GM18502 (cell line): ENCODE results near the gene SCN8A.

Experiments used
- ATAC-seq: cut with Tn5 transposase; IDR thresholded peaks from one replicate; pipeline ENCODE4 v1.9.1; 2021; ENCODE audit warnings: mild to moderate bottlenecking; ENCODE audit not compliant: unreplicated experiment, poor library complexity

SCN8A gene

GRCh38 chr12:51700887-51701286, 109.9 kb downstream of the SCN8A start:
- ATAC-seq: no peak

GRCh38 chr12:51702587-51702986, 111.6 kb downstream of the SCN8A start:
- ATAC-seq: no peak

GRCh38 chr12:51705450-51705849, 114.4 kb downstream of the SCN8A start:
- no peak for ATAC-seq

- ATAC-seq: no peak
These were observed 115.2 kb downstream of the SCN8A start for GRCh38 chr12:51706206-51706605.

GRCh38 chr12:51714666-51715065, 123.6 kb downstream of the SCN8A start:
- ATAC-seq: no peak

- no peak for ATAC-seq
These were observed 126.4 kb downstream of the SCN8A start for GRCh38 chr12:51717326-51717925.

GRCh38 chr12:51721282-51721940, 130.4 kb downstream of the SCN8A start:
- no peak for ATAC-seq

GRCh38 chr12:51722431-51722830, 131.4 kb downstream of the SCN8A start:
- no peak for ATAC-seq

GRCh38 chr12:51726161-51726560, 135.1 kb downstream of the SCN8A start:
- no peak for ATAC-seq

- no peak for ATAC-seq
These were observed 135.9 kb downstream of the SCN8A start for GRCh38 chr12:51726931-51727330.

GRCh38 chr12:51729331-51729730, 138.3 kb downstream of the SCN8A start:
- no peak for ATAC-seq

GRCh38 chr12:51730745-51731144, 139.7 kb downstream of the SCN8A start:
- ATAC-seq: no peak

GRCh38 chr12:51740536-51740935, 149.5 kb downstream of the SCN8A start:
- no peak for ATAC-seq

GRCh38 chr12:51744235-51744634, 153.2 kb downstream of the SCN8A start:
- no peak for ATAC-seq

GRCh38 chr12:51744957-51745356, 153.9 kb downstream of the SCN8A start:
- no peak for ATAC-seq

GRCh38 chr12:51746416-51746815, 155.4 kb downstream of the SCN8A start:
- ATAC-seq: no peak

GRCh38 chr12:51748235-51748634, 157.2 kb downstream of the SCN8A start:
- no peak for ATAC-seq

- no peak for ATAC-seq
These were observed 158.4 kb downstream of the SCN8A start for GRCh38 chr12:51749206-51749985.

- ATAC-seq: no peak
These were observed 158.9 kb downstream of the SCN8A start for GRCh38 chr12:51749986-51750317.

GRCh38 chr12:51751661-51752060, 160.6 kb downstream of the SCN8A start:
- ATAC-seq: no peak

GRCh38 chr12:51752234-51752889, 161.3 kb downstream of the SCN8A start:
- no peak for ATAC-seq
